A549 (cell line): ENCODE measurements around the gene MAD1L1. TPM values are rescaled to one million over a fixed set of nuclear protein-coding genes. Genes with fewer than 3 reads are reported as not detected.

Source experiments
- ATAC-seq, 2 experiments: fragments of 200-7000 bp in 1 of 2; fragments of >200 bp in 1 of 2; cut with Nextera tagmentation in 1 of 2; cut with Tn5 transposase in 1 of 2; 3 replicates each; pipeline versions ENCODE4 v1.8.0 to v1.9.1; 2018 to 2020; ENCODE audit warnings: mild to moderate bottlenecking in 1 of 2, moderate library complexity in 1 of 2
- CTCF ChIA-PET: fragments of 300-600 bp; sonication (Branson Sonifier 250); formaldehyde crosslinking; extraction: SDS; loops from one replicate; lab custom pipeline; 2021; ENCODE audit warnings: antibody characterized with exemption, inconsistent platforms; lab: Yijun Ruan, JAX
- POLR2A ChIA-PET: fragments of 350-600 bp; formaldehyde crosslinking; extraction: SDS; loops from one replicate; lab custom pipeline; 2021; ENCODE audit warnings: antibody characterized with exemption, inconsistent platforms; lab: Yijun Ruan, JAX
- DNase-seq, 2 experiments: peaks; one replicate each; pipeline versions ENCODE4 v3.0.0 to v3.0.0-alpha.2; 2011 to 2016; ENCODE audit warnings: low read depth in 1 of 2, low spot score in 1 of 2
- FAIRE-seq: peaks from 2 replicates; lab custom pipeline; 2011; peaks lifted over from hg19 to GRCh38; lab: Jason Lieb, UNC
- H3K27ac ChIP-seq, 2 experiments: fragments of >200 bp; sonication (Bioruptor Twin); formaldehyde crosslinking; 3 replicates each; pipeline ENCODE4 v1.5.1; 2016 to 2017
- H3K4me1 ChIP-seq: fragments of >200 bp; sonication (Bioruptor Twin); formaldehyde crosslinking; 3 replicates; pipeline ENCODE4 v1.6.1; 2016
- H3K4me2 ChIP-seq: fragments of >200 bp; sonication (Bioruptor Twin); formaldehyde crosslinking; 3 replicates; pipeline ENCODE4 v1.6.1; 2016
- H3K4me3 ChIP-seq: fragments of >200 bp; sonication (Bioruptor Twin); formaldehyde crosslinking; 3 replicates; pipeline ENCODE4 v1.5.1; 2016
- H3K9me3 ChIP-seq: fragments of >200 bp; sonication (Bioruptor Twin); formaldehyde crosslinking; 3 replicates; pipeline ENCODE4 v1.6.1; 2016
- CHD4 ChIP-seq: fragments of 200-600 bp; sonication (generic); IDR thresholded peaks from 2 replicates; pipeline ENCODE4 v1.6.1; 2016; ENCODE audit warnings: antibody characterized with exemption, mild to moderate bottlenecking, borderline replicate concordance
- ESRRA ChIP-seq: fragments of 150-350 bp; IDR thresholded peaks from 2 replicates; pipeline ENCODE4 v1.6.1; 2014; ENCODE audit warnings: mild to moderate bottlenecking, low read length, borderline replicate concordance
- GATA3 ChIP-seq: IDR thresholded peaks from 2 replicates; pipeline ENCODE4 v1.6.1; 2012; ENCODE audit warnings: borderline replicate concordance
- HOXA7 ChIP-seq: fragments of 250-450 bp; sonication (Bioruptor Pico); IDR thresholded peaks from 2 replicates; pipeline ENCODE4 v1.5.0; 2020; ENCODE audit warnings: mild to moderate bottlenecking, moderate library complexity
- HOXB5 ChIP-seq: fragments of 250-450 bp; sonication (Bioruptor Pico); IDR thresholded peaks from 2 replicates; pipeline ENCODE4 v1.5.0; 2020; ENCODE audit warnings: mild to moderate bottlenecking, moderate library complexity
- JUN ChIP-seq, 2 experiments: fragments of >200 bp; sonication (Bioruptor Twin); formaldehyde crosslinking; IDR thresholded peaks; 2 replicates in 1 of 2; 3 replicates in 1 of 2; pipeline ENCODE4 v1.6.1; 2016 to 2017
- KDM1A ChIP-seq: fragments of 200-600 bp; sonication (generic); IDR thresholded peaks from 2 replicates; pipeline ENCODE4 v1.6.1; 2016; ENCODE audit warnings: low read depth, mild to moderate bottlenecking
- MAFK ChIP-seq: fragments of 450-650 bp; IDR thresholded peaks from 2 replicates; pipeline ENCODE4 v1.6.1; 2014; ENCODE audit not compliant: partially characterized antibody
- MAZ ChIP-seq: fragments of 150-350 bp; IDR thresholded peaks from 2 replicates; pipeline ENCODE4 v1.6.1; 2014; ENCODE audit warnings: antibody characterized with exemption, low read depth, low read length, borderline replicate concordance
- NR3C1 ChIP-seq: fragments of >200 bp; sonication (Bioruptor Twin); formaldehyde crosslinking; IDR thresholded peaks from 3 replicates; pipeline ENCODE4 v1.6.1; 2017
- POLR2A ChIP-seq: IDR thresholded peaks from 2 replicates; pipeline ENCODE4 v1.6.1; 2012; ENCODE audit warnings: mild to moderate bottlenecking, low read length
- RCOR1 ChIP-seq: fragments of 150-350 bp; IDR thresholded peaks from 2 replicates; pipeline ENCODE4 v1.6.1; 2014; ENCODE audit warnings: antibody characterized with exemption, low read length, low read depth
- TFCP2L1 ChIP-seq: fragments of 250-450 bp; sonication (Bioruptor Pico); IDR thresholded peaks from 2 replicates; pipeline ENCODE4 v1.5.0; 2021; ENCODE audit warnings: mild to moderate bottlenecking
- ZFP36 ChIP-seq: fragments of 450-650 bp; IDR thresholded peaks from 2 replicates; pipeline ENCODE4 v1.6.1; 2014; ENCODE audit warnings: borderline replicate concordance; ENCODE audit not compliant: partially characterized antibody
- WGBS: methylation state at CpG from one replicate; pipeline ENCODE4 v1.1.6; 2017; ENCODE audit errors: missing lambda C conversion rate; 5-methylcytosine and 5-hydroxymethylcytosine counted together
- polyA plus RNA-seq, 4 experiments: library from polyadenylated mRNA; depleted of rRNA in 3 of 4; stranded (reverse); fragments of >200 nt; fragmentation: RNase III in 1 of 4; extraction: RNeasy Plus Mini Kit Qiagen cat#74134 plus additional on column Dnase treatment in 1 of 4; gene quantifications; 2 replicates in 3 of 4; 3 replicates in 1 of 4; pipeline ENCODE4 v1.2.3, GENCODE V29; 2011 to 2017
- TF ChIP-seq, protein P1 (sequence below): fragments of 150-350 bp; IDR thresholded peaks from 2 replicates; pipeline ENCODE4 v1.6.1; 2014; ENCODE audit warnings: low read depth, mild to moderate bottlenecking, low read length
- TF ChIP-seq, protein P2 (sequence below): IDR thresholded peaks from 2 replicates; pipeline ENCODE4 v1.6.1; 2012
- TF ChIP-seq, protein P3 (sequence below): IDR thresholded peaks from 2 replicates; pipeline ENCODE4 v1.6.1; 2012; ENCODE audit warnings: low read depth, borderline replicate concordance
- TF ChIP-seq, protein P4 (sequence below): fragments of >200 bp; sonication (Bioruptor Twin); formaldehyde crosslinking; IDR thresholded peaks from 2 replicates; pipeline ENCODE4 v1.6.1; 2016
- TF ChIP-seq, protein P5 (sequence below): IDR thresholded peaks from 2 replicates; pipeline ENCODE4 v1.6.1; 2012
- TF ChIP-seq, protein P6 (sequence below): fragments of >200 bp; sonication (Bioruptor Twin); formaldehyde crosslinking; IDR thresholded peaks from 3 replicates; pipeline ENCODE4 v1.5.1; 2016

Gene MAD1L1
- polyA plus RNA-seq, 2 of the 4 experiments (the other 2 are of a cell fraction), result 13.6 to 16.6 TPM

DNA sequence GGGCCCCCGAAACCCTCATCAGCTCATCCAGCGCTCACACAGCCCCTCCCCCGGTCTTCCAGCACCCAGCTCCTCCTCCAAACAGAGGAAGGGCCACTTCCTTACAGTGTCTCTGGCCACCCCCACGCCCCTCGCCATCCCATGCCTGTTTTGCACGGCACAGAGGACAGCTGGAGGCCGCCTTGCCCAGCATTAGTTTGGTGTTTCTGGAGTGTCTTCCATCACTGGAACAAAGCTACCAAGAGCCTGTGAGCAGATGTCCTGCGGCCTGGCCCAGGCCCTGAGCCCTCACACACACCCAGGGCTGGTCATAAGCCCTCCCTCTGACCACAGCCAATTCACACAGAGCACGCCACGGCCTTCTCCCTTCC lies 82.3 kb downstream of the MAD1L1 start:
- TF ChIP-seq POLR2A, result no peak
- TF ChIP-seq KDM1A, result no peak
- no peak for TF ChIP-seq MAFK
- no peak for TF ChIP-seq NR3C1
- TF ChIP-seq ZFP36, result no peak
- TF ChIP-seq RCOR1, result no peak
- WGBS, result 88% methylated on average over 10 of the region's 10 CpGs
- POLR2A ChIA-PET, result no interaction called here
- ATAC-seq (no peak), FAIRE-seq (no peak), DNase-seq (no peak)
- no peaks in the 10 kb centered on the region for H3K9me3 ChIP-seq
- no peaks in the 10 kb centered on the region for H3K4me1 ChIP-seq
- no peak overlapping the region for H3K27ac ChIP-seq
- H3K4me3 ChIP-seq, result no peak overlapping the region
- CTCF ChIA-PET, result interaction anchor here (1.4 kb wide), 1 partner anchor 14 kb away, joined by 4 read pairs; no protein-coding TSS in a partner anchor
- H3K4me2 ChIP-seq, result no peak overlapping the region

DNA sequence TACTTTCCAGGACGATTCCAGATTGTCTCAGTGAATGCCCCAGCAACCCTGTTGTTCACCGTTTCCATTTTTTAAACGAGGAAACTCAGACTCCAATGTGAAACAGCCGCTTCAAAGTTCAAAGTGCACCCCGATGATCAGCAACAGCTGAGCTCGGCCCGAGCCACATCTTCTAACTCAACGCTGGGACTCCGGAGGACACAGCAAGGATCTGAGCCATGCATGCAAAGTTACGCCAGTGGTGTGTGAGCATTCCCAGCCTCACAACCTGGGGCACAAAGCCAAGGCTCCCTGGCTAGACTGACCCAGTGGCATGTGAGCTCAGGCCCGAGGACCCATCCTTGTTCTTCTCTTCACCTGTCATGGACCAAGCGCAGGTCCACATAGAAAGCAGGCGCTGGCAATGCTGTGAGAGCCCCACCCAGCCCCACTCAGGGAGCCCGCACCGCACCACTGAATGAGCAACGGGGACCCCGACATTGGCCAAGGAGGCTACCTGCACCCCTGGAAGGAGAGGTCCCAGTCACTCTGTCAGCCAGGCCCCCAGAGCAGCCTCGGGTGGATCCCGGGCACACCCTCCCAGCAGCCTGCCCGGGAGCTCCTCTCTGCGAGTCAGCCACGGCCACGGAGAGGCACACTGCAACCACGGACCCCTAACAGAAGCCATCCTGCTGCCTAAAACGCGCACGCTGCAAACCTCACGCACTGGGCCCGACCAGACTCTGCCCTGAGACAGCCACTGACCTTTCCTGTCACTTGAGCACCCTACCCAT lies 82.9 kb downstream of the MAD1L1 start:
- H3K4me3 ChIP-seq, result no peak overlapping the region
- CTCF ChIA-PET, result interaction anchor here (1.4 kb wide), 1 partner anchor 14 kb away, joined by 4 read pairs; no protein-coding TSS in a partner anchor
- no peak overlapping the region for H3K4me2 ChIP-seq
- no peaks in the 10 kb centered on the region for H3K9me3 ChIP-seq
- no peaks in the 10 kb centered on the region for H3K4me1 ChIP-seq
- TF ChIP-seq CHD4, result no peak
- no peak for TF ChIP-seq KDM1A
- TF ChIP-seq HOXA7 (CRISPR knock-in tag), result no peak
- no peak for TF ChIP-seq TFCP2L1 (CRISPR knock-in tag)
- TF ChIP-seq, protein P1, sequence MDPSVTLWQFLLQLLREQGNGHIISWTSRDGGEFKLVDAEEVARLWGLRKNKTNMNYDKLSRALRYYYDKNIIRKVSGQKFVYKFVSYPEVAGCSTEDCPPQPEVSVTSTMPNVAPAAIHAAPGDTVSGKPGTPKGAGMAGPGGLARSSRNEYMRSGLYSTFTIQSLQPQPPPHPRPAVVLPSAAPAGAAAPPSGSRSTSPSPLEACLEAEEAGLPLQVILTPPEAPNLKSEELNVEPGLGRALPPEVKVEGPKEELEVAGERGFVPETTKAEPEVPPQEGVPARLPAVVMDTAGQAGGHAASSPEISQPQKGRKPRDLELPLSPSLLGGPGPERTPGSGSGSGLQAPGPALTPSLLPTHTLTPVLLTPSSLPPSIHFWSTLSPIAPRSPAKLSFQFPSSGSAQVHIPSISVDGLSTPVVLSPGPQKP, result no peak
- TF ChIP-seq, protein P2, sequence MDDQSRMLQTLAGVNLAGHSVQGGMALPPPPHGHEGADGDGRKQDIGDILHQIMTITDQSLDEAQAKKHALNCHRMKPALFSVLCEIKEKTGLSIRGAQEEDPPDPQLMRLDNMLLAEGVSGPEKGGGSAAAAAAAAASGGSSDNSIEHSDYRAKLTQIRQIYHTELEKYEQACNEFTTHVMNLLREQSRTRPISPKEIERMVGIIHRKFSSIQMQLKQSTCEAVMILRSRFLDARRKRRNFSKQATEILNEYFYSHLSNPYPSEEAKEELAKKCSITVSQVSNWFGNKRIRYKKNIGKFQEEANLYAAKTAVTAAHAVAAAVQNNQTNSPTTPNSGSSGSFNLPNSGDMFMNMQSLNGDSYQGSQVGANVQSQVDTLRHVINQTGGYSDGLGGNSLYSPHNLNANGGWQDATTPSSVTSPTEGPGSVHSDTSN, result no peak
- TF ChIP-seq, protein P3, sequence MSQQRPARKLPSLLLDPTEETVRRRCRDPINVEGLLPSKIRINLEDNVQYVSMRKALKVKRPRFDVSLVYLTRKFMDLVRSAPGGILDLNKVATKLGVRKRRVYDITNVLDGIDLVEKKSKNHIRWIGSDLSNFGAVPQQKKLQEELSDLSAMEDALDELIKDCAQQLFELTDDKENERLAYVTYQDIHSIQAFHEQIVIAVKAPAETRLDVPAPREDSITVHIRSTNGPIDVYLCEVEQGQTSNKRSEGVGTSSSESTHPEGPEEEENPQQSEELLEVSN, result no peak
- TF ChIP-seq, protein P4, sequence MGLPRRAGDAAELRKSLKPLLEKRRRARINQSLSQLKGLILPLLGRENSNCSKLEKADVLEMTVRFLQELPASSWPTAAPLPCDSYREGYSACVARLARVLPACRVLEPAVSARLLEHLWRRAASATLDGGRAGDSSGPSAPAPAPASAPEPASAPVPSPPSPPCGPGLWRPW, result no peak
- TF ChIP-seq ZFP36, result no peak
- TF ChIP-seq, protein P5, sequence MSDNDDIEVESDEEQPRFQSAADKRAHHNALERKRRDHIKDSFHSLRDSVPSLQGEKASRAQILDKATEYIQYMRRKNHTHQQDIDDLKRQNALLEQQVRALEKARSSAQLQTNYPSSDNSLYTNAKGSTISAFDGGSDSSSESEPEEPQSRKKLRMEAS, result no peak
- no peak for TF ChIP-seq ESRRA
- TF ChIP-seq GATA3, result no peak
- no peak for TF ChIP-seq MAZ
- TF ChIP-seq, protein P6, sequence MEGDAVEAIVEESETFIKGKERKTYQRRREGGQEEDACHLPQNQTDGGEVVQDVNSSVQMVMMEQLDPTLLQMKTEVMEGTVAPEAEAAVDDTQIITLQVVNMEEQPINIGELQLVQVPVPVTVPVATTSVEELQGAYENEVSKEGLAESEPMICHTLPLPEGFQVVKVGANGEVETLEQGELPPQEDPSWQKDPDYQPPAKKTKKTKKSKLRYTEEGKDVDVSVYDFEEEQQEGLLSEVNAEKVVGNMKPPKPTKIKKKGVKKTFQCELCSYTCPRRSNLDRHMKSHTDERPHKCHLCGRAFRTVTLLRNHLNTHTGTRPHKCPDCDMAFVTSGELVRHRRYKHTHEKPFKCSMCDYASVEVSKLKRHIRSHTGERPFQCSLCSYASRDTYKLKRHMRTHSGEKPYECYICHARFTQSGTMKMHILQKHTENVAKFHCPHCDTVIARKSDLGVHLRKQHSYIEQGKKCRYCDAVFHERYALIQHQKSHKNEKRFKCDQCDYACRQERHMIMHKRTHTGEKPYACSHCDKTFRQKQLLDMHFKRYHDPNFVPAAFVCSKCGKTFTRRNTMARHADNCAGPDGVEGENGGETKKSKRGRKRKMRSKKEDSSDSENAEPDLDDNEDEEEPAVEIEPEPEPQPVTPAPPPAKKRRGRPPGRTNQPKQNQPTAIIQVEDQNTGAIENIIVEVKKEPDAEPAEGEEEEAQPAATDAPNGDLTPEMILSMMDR, result no peak
- TF ChIP-seq JUN (IDR thresholded peaks at IDR 0.05), result no peak
- no peak for TF ChIP-seq HOXB5
- TF ChIP-seq, all 56 proteins: peak for 0
- no peak for DNase-seq
- no peak for FAIRE-seq
- WGBS, result 91% methylated on average over 19 of the region's 29 CpGs
- no peak for ATAC-seq
- POLR2A ChIA-PET, result no interaction called here
- H3K27ac ChIP-seq, result no peak overlapping the region
